ENCODE data around the gene SLC49A4. TPM values are rescaled to one million over a fixed set of nuclear protein-coding genes. Genes with fewer than 3 reads are reported as not detected.

Gene SLC49A4
- polyA plus RNA-seq, 2 of the 4 experiments (the other 2 are of a cell fraction) = 11.1 to 16.2 TPM

DNA sequence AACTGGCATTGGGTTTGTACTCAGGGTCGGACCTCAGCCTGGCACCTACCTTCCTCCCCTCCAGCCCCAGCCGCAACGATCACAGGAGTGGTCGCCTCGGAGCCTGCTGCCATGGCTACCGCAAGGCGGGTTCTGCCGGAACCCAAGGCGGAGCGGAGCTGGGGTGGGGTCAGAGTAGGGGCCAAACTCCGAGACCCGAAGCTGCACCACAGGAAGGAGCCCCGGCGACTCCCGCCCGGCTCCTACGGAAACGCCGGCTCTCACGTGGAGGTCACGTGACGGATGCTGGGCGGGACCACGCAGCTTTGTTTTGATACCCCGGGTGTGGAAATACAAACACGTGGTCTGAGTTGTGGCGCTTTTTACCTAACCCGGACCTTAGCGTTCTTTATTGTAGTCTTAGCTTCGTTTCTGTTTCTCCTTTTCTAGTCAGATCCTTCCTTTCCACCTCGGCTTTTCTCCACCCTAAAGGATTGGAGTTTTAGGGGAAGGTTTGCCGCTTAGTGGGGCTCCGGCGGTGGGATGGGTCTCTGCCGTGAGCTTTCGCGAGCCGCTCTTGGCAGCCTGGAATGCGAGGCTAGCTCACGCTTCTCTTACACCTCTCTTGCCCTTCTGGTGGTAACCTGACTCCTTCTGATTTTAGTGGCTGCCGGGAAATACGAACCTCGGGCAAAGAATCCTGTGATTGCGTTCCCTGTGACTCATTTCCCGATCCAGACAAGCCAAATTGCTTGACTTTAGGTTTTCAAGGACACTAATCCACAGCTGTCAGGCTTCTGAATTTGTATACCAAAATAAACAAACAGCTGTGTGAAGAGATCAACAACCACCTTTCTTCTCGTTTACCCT lies 1.1 kb upstream of the SLC49A4 start, which contains the start of gene HSPBAP1 (continued):
- TF ChIP-seq, protein P1, sequence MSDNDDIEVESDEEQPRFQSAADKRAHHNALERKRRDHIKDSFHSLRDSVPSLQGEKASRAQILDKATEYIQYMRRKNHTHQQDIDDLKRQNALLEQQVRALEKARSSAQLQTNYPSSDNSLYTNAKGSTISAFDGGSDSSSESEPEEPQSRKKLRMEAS (IDR thresholded peaks at IDR 0.05) = peak; percentile 99
- TF ChIP-seq, protein P2, sequence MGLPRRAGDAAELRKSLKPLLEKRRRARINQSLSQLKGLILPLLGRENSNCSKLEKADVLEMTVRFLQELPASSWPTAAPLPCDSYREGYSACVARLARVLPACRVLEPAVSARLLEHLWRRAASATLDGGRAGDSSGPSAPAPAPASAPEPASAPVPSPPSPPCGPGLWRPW (IDR thresholded peaks at IDR 0.05) = no peak
- TF ChIP-seq ZC3H11A (IDR thresholded peaks at IDR 0.05) (no peak), EHF (CRISPR knock-in tag; IDR thresholded peaks at IDR 0.05) (0 out of 2 replicates have a peak, but pooled peaks have one; percentile 26), EP300 (IDR thresholded peaks at IDR 0.05) (no peak), HOXB5 (CRISPR knock-in tag; IDR thresholded peaks at IDR 0.05) (peak; percentile 82), ESRRA (IDR thresholded peaks at IDR 0.05; ENCODE audit: borderline replicate concordance, low read length) (peak; percentile 61; the same call in 1 of the 2 replicates), ZNF302 (CRISPR knock-in tag; IDR thresholded peaks at IDR 0.05) (no peak), PHF8 (IDR thresholded peaks at IDR 0.05; ENCODE audit: borderline replicate concordance, low read depth) (peak; percentile 16; the same call in 1 of the 2 replicates), NR3C1 (IDR thresholded peaks at IDR 0.05) (no peak), HOXB13 (CRISPR knock-in tag; IDR thresholded peaks at IDR 0.05; ENCODE audit: low read depth) (peak; percentile 88), CBX2 (IDR thresholded peaks at IDR 0.05; ENCODE audit: borderline replicate concordance, low read depth) (no peak), HOXA7 (CRISPR knock-in tag; IDR thresholded peaks at IDR 0.05) (no peak), MAFK (IDR thresholded peaks at IDR 0.05; ENCODE audit: partially characterized antibody) (no peak), KDM1A (IDR thresholded peaks at IDR 0.05; ENCODE audit: low read depth) (no peak), TFCP2L1 (CRISPR knock-in tag; IDR thresholded peaks at IDR 0.05) (0 out of 2 replicates have a peak, but pooled peaks have one; percentile 41)
- TF ChIP-seq, protein P3, sequence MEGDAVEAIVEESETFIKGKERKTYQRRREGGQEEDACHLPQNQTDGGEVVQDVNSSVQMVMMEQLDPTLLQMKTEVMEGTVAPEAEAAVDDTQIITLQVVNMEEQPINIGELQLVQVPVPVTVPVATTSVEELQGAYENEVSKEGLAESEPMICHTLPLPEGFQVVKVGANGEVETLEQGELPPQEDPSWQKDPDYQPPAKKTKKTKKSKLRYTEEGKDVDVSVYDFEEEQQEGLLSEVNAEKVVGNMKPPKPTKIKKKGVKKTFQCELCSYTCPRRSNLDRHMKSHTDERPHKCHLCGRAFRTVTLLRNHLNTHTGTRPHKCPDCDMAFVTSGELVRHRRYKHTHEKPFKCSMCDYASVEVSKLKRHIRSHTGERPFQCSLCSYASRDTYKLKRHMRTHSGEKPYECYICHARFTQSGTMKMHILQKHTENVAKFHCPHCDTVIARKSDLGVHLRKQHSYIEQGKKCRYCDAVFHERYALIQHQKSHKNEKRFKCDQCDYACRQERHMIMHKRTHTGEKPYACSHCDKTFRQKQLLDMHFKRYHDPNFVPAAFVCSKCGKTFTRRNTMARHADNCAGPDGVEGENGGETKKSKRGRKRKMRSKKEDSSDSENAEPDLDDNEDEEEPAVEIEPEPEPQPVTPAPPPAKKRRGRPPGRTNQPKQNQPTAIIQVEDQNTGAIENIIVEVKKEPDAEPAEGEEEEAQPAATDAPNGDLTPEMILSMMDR (IDR thresholded peaks at IDR 0.05) = no peak
- TF ChIP-seq, protein P4, sequence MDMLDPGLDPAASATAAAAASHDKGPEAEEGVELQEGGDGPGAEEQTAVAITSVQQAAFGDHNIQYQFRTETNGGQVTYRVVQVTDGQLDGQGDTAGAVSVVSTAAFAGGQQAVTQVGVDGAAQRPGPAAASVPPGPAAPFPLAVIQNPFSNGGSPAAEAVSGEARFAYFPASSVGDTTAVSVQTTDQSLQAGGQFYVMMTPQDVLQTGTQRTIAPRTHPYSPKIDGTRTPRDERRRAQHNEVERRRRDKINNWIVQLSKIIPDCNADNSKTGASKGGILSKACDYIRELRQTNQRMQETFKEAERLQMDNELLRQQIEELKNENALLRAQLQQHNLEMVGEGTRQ (IDR thresholded peaks at IDR 0.05) = peak; percentile 99
- TF ChIP-seq, protein P5, sequence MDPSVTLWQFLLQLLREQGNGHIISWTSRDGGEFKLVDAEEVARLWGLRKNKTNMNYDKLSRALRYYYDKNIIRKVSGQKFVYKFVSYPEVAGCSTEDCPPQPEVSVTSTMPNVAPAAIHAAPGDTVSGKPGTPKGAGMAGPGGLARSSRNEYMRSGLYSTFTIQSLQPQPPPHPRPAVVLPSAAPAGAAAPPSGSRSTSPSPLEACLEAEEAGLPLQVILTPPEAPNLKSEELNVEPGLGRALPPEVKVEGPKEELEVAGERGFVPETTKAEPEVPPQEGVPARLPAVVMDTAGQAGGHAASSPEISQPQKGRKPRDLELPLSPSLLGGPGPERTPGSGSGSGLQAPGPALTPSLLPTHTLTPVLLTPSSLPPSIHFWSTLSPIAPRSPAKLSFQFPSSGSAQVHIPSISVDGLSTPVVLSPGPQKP (IDR thresholded peaks at IDR 0.05; ENCODE audit: low read depth, low read length) = no peak
- TF ChIP-seq, protein P6, sequence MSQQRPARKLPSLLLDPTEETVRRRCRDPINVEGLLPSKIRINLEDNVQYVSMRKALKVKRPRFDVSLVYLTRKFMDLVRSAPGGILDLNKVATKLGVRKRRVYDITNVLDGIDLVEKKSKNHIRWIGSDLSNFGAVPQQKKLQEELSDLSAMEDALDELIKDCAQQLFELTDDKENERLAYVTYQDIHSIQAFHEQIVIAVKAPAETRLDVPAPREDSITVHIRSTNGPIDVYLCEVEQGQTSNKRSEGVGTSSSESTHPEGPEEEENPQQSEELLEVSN (IDR thresholded peaks at IDR 0.05; ENCODE audit: borderline replicate concordance, low read depth) = peak; percentile 97
- TF ChIP-seq, protein P7, sequence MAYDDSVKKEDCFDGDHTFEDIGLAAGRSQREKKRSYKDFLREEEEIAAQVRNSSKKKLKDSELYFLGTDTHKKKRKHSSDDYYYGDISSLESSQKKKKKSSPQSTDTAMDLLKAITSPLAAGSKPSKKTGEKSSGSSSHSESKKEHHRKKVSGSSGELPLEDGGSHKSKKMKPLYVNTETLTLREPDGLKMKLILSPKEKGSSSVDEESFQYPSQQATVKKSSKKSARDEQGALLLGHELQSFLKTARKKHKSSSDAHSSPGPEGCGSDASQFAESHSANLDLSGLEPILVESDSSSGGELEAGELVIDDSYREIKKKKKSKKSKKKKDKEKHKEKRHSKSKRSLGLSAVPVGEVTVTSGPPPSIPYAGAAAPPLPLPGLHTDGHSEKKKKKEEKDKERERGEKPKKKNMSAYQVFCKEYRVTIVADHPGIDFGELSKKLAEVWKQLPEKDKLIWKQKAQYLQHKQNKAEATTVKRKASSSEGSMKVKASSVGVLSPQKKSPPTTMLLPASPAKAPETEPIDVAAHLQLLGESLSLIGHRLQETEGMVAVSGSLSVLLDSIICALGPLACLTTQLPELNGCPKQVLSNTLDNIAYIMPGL (CRISPR knock-in tag; IDR thresholded peaks at IDR 0.05; ENCODE audit: borderline replicate concordance) = no peak

Data from A549 (cell line).